GM19467 (cell line): Measurements from ENCODE around the gene TNPO3.
"Not testable (repeated sequence)": the region's sequence is repeated elsewhere in the genome, so short reads cannot be mapped to it uniquely, and the experiment has no call there.

Experiments used
- ATAC-seq: cut with Tn5 transposase; IDR thresholded peaks from one replicate; pipeline ENCODE4 v1.9.1; 2021; ENCODE audit warnings: mild to moderate bottlenecking, moderate library complexity; ENCODE audit not compliant: unreplicated experiment

TNPO3 gene

GRCh38 chr7:128924707-128925588 is 130.0 kb downstream of the TNPO3 start:
- ATAC-seq = no peak

GRCh38 chr7:128923411-128923800 is 131.5 kb downstream of the TNPO3 start:
- no peak for ATAC-seq

- ATAC-seq = no peak
Measured at GRCh38 chr7:128922496-128923410, 132.2 kb downstream of the TNPO3 start.

GRCh38 chr7:128921866-128922440 is 133.0 kb downstream of the TNPO3 start:
- no peak for ATAC-seq

- ATAC-seq = no peak
Measured at GRCh38 chr7:128920913-128921582, 133.9 kb downstream of the TNPO3 start.

GRCh38 chr7:128919881-128920799 is 134.8 kb downstream of the TNPO3 start:
- no peak for ATAC-seq

GRCh38 chr7:128919241-128919640 is 135.7 kb downstream of the TNPO3 start:
- ATAC-seq = no peak

- no peak for ATAC-seq
Measured at GRCh38 chr7:128918016-128918665, 136.8 kb downstream of the TNPO3 start.

- no peak for ATAC-seq
Measured at GRCh38 chr7:128917122-128917521, 137.8 kb downstream of the TNPO3 start.

GRCh38 chr7:128916643-128916915 is 138.3 kb downstream of the TNPO3 start:
- ATAC-seq = no peak

GRCh38 chr7:128915841-128916642 is 138.9 kb downstream of the TNPO3 start:
- ATAC-seq = no peak

GRCh38 chr7:128915271-128915819 is 139.6 kb downstream of the TNPO3 start:
- no peak for ATAC-seq

GRCh38 chr7:128914566-128915151 is 140.3 kb downstream of the TNPO3 start:
- ATAC-seq = no peak

- ATAC-seq = no peak
Measured at GRCh38 chr7:128913870-128914565, 140.9 kb downstream of the TNPO3 start.

GRCh38 chr7:128912709-128913495 is 142.0 kb downstream of the TNPO3 start:
- not testable (repeated sequence) for ATAC-seq

GRCh38 chr7:128912281-128912680 is 142.6 kb downstream of the TNPO3 start:
- ATAC-seq = no peak
